GM21423 (cell line): Measurements from ENCODE around the gene TNS3.
A peak's percentile ranks its signal among the peaks of the same experiment; 100 is the strongest.
"Not testable (repeated sequence)": the region's sequence is repeated elsewhere in the genome, so short reads cannot be mapped to it uniquely, and the experiment has no call there.

Source experiments
- ATAC-seq: cut with Tn5 transposase; IDR thresholded peaks from one replicate; pipeline ENCODE4 v1.9.1; 2021; ENCODE audit warnings: mild to moderate bottlenecking, moderate library complexity; ENCODE audit not compliant: unreplicated experiment

TNS3 gene

DNA sequence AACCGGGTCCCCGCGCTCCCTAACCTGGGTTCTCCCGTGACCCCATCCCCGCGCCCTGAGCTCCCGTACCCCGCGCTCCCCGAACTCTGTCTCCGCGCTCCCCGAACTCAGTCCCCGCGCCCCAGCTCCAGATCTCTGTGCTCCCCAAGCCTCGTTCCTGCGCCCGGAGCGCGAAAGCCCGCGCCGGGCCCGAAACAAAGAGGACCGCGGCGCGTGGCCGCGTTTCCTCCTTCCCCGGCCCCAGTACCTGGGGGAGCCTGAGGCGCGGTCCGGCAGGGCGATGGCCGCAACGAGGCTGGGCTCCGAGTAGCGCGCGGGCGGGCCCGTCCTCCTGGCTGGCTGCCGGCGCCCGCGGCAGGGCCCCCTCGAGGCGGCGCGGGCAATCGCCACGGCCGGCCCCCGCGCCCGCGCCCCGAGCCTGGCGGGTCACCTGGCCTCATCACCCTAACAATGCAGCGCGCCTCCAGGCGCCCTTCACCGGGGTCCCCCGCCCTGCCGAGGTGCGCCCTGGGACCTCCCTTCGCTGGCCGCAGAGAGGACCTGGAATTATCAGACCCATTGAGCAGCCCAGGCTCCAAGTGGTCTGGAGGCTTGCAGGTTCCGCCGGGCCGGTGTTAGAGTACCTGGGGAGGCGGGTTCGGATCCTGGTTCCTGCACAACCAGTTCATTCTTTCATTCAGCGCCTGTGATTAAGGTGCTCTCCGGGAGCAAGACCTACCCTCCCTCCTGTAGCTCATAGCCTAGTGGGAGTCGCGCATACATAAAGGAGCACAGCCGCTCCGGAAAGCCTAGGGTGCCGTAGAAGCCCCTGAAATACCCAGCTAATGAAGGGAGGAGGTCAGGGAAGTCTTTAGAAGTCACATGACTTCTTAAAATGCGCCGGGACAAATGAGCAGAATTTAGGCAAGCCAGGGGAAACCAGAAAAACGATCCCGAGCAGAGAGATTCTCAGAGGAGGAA lies at the start of gene TNS3:
Gene TNS3 (minus strand): TSS at position 308 of the 960 bp plus-strand sequence. CDS start 142,475 bp downstream, outside the sequence.
- no peak for ATAC-seq

DNA sequence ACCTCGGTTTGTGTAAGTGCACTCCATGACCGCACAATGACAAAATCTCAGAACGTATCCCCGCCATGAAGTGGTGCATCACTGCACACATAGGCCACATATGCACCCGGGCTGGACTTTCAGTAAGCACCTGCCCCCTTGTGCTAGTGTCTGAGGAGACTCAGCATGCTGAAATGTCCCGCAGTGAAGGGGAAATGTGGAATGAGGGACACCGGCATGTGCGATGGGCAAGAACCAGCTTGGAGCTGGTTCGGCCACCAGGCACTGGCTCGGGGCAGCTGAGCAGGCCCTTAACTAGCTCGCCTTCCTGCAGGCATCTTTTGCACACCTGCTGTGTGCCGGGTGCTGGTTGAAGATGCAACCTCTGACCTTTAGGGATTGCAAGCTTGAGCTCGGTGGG lies 49.8 kb upstream of the TNS3 start:
- ATAC-seq: no peak

- ATAC-seq: peak; percentile 62
Observed at GRCh38 chr7:47627580-47628283, 45.8 kb upstream of the TNS3 start.

DNA sequence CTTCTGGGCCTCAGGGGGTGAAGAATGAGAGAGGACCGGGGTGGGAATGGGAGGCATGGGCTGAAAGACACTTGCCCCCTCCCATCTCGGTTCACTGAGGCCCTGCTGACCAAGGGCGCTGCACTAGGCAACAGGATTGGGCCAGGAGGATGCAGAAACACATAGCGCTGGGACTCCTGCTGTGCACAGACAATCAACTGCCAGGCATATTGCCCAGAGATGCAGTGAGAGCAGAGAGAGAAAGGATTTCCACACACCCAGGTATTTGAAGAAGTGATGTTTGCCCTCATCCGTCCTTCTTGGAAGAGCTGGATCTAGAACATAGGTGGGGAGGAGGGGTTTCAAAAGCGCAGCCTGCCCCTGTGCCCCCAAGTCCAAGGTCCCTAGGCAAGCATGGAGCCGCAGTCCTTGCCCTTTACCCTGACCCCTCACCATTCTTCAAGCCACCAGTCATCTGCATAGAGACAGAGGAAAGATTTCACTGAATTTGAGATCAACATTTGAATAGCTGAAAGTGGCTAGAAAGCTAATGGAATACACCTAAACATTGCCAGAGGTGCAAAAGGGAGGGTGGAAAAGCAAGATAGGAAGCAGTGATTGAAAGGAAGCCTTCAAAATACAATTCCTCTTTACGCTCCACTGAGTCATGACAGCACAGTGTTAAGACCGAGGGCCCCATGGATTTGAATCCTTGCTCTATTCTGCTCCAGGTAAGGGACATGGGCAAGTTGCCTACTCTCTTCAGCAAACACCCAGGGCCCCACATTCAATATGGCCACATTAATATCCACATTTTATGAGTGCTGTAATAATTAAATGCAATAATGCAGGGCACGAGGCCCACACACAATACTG lies 44.2 kb upstream of the TNS3 start:
- ATAC-seq: no peak

GRCh38 chr7:47624689-47625088 lies 42.8 kb upstream of the TNS3 start:
- no peak for ATAC-seq

- no peak for ATAC-seq
Observed at GRCh38 chr7:47622946-47623640, 41.2 kb upstream of the TNS3 start.

DNA sequence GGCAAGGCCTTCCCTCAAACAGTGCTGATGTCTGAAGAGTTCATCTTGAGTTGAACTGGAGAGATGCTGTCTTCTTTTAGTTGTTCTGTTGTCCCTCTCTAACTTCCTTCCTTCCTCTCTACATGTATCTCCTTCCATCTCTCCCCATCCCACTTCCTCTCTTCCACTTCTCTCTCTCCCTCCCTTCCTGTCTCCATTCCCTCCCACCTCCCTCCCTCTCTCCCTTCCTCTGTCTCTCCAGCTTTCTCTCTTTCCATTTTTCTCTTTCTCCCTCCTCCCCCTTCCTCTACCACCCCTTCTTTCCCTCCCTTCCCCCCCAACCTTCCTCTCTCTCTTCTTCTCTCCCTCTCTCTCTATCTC lies 40.7 kb upstream of the TNS3 start:
- ATAC-seq: no peak

GRCh38 chr7:47621979-47622561 lies 40.2 kb upstream of the TNS3 start:
- ATAC-seq: no peak

- ATAC-seq: no peak
Observed at GRCh38 chr7:47621347-47621746, 39.4 kb upstream of the TNS3 start.

GRCh38 chr7:47619806-47620205 lies 37.9 kb upstream of the TNS3 start:
- ATAC-seq: no peak

DNA sequence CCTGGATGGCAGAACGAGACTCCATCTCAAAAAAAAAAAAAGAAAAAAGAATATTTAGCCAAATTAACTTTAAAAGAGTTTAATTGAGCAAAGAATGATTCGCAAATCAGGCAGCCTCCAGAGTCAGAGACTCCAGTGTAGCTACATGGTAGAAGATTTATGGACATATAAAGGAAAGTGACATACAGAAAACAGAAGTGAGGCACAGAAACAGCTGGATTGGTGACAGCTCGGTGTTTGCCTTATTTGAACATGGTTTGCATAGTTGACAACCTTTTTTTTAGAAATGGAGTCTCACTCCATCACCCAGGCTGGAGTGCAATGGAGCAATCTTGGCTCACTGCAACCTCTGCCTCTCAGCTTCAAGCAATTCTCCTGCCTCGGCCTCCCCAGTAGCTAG lies 35.2 kb upstream of the TNS3 start:
- no peak for ATAC-seq

- no peak for ATAC-seq
Observed at GRCh38 chr7:47614450-47614849, 32.5 kb upstream of the TNS3 start.

DNA sequence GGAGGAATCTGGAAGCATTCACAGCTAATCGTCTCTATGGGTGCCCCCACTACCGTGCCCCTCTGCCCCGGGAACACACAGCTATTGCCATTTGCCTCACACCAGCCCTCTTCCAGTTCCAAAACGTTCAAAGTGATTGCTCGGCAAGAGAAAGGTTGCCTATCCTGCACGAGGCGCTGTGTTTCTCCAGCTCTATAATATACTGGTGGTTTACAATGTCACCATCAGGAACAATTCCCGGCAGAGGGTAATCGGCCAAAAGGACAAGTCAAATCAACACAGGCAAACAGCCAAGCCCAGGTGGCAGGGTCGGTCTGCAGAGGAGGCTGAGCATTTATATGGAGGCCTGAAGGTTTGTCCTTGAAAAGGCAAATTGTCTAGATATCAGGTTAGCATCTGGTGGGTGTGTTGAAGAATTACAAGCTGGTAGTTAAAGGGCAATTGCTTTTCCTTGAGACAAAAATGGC lies 29.2 kb upstream of the TNS3 start:
- no peak for ATAC-seq

DNA sequence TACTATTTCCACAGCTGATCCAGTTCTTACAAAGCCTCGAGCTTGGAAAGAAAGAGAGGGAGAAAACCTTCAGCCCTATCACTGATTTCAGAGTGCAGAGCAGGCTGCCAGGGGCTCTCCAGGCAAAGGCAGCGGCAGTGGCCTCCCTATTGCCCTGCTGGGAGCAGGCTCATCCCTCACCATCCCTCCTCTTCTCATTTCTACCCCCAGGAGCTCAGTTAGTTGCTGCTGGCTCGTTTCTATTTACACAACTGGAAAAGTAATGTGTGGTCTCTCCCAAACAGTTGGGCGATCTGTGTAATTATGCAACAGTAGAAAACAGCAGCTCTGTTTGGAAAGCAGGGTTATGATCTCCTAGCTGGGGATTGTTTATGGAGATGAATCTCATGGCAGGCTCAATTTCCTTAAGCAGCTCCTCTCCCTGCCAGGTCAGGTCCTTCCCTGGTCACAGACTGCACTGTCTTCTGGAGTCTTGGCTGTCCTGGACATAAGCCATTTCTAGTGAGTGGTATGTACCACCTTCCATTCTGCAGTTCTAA lies 28.7 kb upstream of the TNS3 start:
- ATAC-seq: no peak

DNA sequence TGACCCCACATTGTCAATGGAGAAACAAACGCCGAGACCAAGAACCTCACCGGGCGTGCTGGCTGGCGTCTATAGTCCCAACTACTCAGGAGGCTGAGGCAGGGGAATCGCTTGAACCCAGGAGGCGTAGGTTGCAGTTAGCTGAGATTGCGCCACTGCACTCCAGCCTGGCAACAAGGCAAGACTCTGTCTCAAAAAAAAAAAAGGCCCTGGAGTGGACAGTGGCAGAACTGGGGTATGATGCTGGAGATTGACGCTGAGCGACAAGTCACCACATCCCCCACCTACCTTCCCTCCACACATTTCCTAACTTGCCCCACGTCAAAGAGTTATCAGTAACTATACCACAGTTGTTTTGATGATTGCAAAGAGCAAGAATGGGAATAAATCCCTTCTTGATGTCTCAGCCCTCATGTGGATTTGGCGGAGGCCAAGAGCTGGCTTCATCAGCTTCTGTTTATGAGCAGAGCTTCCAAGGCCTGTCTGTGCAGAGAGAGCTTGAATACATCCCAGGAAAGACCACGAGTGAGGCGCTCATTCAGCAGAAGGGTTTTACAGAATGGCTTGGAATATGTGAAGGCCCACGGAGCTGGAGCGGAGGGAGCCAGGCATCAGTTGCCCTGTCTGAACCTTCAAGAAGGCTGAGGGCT lies 28.0 kb upstream of the TNS3 start:
- ATAC-seq: no peak

DNA sequence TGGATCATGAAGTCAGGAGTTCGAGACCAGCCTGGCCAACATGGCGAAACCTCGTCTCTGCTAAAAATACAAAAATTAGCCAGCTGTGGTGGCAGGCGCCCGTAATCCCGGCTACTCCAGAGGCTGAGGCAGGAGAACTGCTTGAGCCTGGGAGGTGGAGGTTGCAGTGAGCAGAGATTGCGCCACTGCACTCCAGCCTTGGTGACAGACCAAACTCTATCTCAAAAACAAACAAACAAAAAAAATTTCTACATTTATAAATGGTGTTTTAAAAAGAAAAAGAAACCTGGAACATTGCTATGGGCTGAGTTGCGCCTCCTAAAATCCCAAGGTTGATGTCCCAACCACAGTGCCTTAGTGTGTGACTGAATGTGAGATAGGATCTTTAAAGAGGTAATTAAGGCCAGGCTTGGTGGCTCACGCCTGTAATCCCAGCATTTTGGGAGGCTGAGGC lies 24.7 kb upstream of the TNS3 start:
- not testable (repeated sequence) for ATAC-seq

GRCh38 chr7:47605816-47606575 lies 24.1 kb upstream of the TNS3 start:
- ATAC-seq: no peak

- no peak for ATAC-seq
Observed at GRCh38 chr7:47604496-47604890, 22.6 kb upstream of the TNS3 start.
